UCSD-AML1 (cell line): ENCODE results near the gene CAMSAP2.

Source experiments
- DNase-seq: peaks from one replicate; lab custom pipeline; 2025; ENCODE audit not compliant: unreplicated experiment; lab: John Stamatoyannopoulos, UW

Gene CAMSAP2

DNA sequence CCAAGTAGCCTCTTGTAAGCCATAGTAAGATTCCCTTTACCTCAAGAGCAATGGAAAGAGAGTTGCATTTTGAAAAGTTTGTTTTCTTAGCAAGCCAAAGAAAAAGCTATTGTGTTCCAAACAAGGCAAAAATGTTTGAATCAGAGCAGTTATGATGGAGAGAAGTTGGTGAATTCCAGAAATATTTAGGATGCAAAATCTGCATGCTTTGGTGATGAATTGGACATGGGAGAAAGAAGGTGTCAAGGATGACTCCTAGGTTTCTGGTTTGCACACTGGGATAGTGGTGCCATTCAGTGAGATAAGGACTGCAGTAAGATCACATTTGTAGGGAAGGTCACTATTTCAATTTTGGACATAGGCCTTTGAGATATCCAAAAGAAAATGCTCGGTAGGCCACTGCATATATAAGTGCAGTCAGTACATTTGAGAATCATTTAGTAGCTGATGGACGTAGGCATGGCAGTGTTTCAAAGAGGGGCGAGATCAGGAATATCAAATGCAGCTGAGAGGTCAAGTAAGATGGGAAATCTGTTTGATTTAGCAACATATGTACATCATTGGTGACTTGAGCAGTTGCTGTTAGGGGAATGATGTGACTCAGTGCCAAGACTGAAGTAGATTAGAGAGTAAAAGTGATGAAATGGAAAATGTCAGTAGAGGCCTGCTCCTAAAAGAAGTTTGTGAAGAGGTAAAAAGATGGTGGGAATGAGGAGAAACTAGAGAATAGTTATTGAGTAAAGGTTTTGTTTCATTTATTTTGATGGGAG is 100.2 kb downstream of the CAMSAP2 start:
- DNase-seq, result no peak

- no peak for DNase-seq
These were observed 106.7 kb downstream of the CAMSAP2 start for GRCh38 chr1:200845360-200845759.

GRCh38 chr1:200846398-200846797 is 107.7 kb downstream of the CAMSAP2 start:
- no peak for DNase-seq

GRCh38 chr1:200849430-200849829 is 110.7 kb downstream of the CAMSAP2 start:
- DNase-seq, result no peak

DNA sequence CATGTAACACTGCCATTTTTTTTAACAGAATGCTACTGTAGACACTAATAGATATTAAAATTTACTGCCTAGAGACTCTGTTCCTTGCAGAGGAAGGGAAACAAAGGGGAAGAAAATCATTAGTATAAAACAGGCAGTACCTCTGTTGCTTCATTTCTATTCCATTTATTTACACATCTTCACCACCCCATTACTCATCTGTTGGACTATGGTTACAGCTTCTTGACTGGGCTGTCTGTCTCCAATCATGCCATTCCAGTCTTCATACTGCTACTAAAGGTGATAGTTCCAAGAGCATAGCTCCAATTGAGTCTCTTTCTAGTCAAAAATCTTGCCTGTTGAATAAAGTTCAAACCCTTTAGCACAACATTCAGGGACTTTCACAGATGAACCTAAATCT is 111.9 kb downstream of the CAMSAP2 start:
- no peak for DNase-seq

DNA sequence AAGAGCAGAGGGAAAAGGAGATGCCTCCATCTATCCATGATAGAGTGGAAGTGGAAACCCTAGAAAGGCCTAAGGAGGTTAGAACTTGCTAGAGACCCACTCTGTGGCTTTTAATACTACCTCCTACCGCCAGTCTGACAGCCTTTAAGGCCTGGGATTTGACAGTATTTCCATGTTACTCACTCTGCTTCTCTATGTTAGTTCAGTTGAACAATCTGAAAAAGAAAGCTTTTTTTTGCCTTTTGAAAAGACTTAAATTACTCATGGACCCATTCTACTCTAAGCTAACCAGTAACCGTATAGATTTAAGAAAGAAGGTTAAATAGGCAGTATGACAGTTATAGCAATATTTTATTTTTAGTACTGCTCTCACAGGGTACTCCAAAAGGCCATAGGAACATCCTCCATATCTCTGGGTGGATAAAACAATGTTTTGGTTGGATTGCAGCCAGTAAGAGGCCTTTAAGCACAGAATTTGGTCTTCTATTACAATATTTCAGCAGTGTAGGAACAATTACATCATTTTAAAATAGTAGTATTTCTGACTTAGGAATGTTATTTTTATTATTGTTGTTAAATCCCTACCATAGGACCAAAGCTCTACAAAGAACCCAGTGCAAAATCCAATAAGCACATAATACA is 118.1 kb downstream of the CAMSAP2 start:
- DNase-seq, result no peak

- no peak for DNase-seq
These were observed 119.1 kb downstream of the CAMSAP2 start for GRCh38 chr1:200857804-200858203.

GRCh38 chr1:200861937-200862647 is 123.4 kb downstream of the CAMSAP2 start:
- no peak for DNase-seq

DNA sequence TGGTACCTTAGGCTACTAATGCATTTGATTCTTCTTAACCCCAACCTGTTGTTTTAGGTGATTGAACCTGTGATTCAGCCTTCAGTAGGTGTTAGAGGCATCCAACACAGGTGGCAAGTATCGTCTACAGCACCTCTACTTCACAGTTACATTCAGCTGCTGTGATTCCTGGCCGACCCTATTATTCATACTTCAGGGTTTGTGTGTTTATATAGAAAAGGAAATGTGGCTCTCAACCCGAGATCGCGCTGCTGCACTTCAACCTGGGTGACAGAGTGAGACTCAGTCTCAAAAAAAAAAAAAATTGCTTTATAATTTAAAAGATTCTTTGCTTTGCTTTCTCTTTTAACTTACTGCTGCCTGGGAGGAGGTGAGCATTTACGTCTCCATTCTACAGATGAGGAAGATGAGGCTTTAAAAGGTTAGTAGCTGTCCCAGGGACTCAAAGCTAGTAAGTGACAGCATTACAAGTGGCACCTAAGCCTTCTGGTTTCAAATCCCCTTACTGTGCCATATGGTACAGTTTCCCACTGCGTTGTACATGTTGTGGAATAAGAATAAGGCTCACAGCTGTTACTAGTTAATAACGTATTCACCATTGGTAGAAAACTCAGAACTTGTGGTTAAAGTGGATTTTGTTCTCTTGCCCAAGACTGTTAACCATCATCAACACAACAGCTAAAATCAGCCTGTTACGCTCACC is 124.2 kb downstream of the CAMSAP2 start:
- no peak for DNase-seq

DNA sequence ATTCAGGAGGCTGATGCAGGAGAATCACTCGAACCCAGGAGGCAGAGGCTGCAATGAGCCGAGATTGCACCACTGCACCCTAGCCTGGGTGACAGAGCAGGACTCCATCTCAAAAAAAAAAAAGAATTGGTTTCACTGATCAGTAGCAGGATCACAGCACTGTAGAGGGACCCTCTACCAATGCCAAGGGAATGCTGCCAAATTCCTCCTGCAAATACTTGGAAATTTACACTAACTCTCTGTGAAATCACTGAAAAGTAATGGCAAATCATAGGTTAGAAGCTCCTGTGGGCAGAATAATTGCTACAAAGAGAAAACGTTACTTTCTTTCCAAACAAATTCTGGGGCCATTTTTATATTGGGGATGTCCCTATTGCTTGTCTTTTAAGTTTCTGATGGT is 127.4 kb downstream of the CAMSAP2 start:
- no peak for DNase-seq

DNA sequence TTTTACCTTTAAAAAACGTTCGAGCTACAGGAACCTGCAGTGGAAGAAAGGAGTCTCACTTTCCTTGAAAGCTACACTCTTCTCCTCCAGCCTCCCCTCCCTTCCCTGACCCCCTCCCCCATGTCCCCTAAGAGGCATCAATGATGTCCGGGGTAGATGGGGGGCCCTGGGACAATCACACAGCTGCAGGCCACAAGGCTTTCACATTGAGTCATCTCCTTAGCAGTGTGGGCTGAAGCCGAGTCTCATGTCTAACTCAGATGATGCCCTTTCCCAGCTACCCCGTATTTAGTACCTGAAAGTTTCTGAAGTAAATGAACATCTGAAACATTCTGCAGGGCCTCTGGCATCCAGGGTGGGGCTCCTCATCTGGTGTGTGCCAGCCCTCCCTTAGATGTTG is 127.8 kb downstream of the CAMSAP2 start:
- DNase-seq, result no peak

DNA sequence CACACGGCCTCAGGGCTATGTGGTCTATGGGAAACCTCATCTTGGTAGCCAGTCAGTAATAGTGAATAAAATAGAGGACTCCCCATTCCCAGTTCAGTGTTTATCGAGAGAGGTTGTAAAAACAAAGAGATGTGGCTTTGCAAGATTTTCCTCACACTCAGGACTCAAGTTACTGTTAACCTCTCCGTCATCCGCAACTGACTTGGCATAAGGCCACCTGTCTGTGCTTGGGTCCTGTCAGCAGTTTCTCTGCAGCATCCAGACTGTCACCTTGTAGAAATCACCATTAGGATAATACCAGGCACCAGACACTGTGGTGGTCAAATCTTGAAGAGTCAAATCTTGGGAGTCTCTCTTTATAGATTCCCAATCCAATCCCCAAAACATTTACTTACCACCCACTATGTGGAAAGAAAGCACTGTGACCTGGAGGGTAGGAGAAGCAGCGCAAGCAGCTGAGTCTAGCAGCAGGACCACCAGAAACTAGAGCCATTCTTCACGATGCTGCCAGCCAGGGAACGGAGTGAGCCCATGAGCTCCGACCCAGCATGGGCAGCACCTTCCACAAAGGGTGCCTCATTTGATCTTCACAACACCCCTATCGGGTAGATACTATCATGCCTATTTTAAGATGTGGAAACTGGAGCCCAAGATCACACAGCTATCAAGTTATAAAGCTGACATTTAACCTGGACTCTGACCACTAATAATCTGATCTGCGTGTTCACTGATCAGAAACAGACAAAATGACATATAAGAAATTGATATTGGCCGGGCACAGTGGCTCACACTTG is 128.5 kb downstream of the CAMSAP2 start:
- no peak for DNase-seq

DNA sequence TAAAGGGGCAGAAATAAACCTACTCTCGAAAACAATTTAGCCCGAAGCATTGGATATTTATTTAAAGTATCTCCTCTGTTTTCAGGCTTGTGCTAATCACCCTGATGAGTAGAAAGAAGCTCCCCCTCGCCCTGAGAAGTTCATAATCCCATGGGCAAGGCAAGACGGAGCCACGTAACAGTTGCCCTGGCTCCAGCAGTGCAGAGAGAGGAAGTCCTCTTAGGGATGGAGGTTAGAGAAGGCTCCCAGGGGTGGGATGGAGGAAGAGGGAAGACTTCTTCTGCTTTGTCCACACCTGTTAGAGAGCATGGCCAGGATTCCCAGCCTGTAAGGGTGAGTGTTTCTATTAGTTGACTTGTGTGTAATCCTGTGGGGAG is 130.7 kb downstream of the CAMSAP2 start:
- no peak for DNase-seq

DNA sequence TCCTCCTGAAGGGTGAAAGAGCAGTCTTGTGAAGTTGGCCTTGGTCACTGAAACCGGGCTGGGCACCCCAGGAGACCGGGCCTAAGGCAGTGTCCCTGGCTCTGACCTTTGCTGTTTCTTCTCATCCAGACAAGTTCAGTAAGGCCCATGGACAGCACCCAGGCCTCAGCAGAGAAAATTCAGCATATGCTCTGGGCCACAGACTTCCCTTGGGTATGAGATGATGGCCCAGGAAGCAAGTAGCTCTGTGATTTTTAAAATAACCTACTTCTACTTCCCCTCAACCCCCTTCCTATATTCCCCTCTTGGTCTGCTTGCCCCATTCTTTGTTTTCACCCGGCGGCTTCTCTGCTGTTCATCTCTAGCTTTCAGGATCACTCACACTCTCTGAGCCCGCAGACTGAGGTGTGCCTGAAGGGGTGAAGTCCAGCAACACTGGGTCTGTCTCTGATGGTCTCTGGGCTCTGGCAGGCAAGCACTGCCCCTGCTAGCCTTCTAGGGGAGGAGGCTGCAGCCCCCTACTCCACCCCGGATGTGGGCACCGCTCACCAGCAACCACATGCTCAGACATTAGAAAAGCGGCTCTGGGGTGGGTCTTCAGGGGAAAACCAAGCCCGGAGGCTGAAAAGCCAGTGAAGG is 131.2 kb downstream of the CAMSAP2 start:
- no peak for DNase-seq

DNA sequence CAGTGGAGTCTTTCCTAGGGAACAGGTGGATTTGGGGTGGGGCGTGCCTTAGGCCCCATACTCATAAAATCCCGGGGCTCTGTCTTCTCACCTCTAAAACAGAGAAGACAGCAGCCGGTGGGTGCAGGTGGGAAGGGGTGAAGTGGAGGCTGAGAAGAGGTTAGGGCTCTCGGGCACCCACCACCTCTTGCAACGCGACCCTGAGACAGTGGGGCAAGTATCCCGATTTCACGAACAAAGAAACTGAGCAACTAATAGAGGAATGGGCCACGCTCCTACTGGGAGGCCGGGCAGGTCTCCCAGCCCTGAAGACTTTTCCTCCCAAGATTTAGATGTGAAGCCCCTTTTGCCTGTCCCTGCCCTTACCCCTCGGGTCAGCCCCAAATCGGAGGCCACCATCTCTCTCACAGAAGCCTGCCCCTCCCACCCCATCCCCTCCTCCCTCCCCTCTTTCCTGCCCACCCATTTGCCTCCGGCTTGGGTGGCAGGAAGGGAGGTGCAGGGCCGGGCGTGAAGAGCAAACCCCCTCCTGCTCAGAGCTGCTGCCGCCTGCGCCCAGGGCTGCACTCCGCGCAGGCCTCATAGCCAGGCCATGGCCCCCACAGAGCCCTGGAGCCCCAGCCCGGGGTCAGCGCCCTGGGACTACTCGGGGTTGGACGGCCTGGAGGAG is 133.9 kb downstream of the CAMSAP2 start, which contains the start of gene GPR25:
GPR25 (plus strand) TSS at position 536 of the 670 bp plus-strand sequence; CDS start at position 593, 57 bp downstream.
- DNase-seq, result no peak

DNA sequence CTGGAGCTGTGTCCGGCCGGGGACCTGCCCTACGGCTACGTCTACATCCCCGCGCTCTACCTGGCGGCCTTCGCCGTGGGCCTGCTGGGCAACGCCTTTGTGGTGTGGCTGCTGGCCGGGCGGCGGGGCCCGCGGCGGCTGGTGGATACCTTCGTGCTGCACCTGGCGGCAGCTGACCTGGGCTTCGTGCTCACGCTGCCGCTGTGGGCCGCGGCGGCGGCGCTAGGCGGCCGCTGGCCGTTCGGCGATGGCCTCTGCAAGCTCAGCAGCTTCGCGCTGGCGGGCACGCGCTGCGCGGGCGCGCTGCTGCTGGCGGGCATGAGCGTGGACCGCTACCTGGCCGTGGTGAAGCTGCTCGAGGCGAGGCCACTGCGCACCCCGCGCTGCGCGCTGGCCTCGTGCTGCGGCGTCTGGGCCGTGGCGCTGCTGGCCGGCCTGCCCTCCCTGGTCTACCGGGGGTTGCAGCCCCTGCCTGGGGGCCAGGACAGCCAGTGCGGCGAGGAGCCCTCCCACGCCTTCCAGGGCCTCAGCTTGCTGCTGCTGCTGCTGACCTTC is 134.5 kb downstream of the CAMSAP2 start:
- DNase-seq, result no peak

- DNase-seq, result no peak
These were observed 135.1 kb downstream of the CAMSAP2 start for GRCh38 chr1:200873671-200874397.

DNA sequence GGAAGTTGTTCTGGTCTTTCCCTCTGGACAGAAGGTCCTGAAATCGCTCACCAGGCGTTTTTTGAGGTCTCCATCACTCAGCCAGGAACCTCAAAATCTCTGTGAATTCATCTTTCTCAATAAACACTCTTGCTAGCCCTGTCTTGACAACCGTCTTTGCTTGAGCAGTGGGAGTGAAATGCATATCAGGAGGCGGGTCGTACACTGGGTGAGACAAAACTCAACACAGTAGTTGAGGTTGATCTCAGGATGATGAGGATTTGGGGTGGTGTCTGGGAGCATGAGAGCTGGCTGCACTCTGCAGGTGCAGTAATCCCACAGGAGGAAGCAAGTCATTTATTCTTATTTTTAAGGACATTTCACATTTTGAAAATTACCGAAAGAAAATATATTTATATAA is 136.0 kb downstream of the CAMSAP2 start:
- no peak for DNase-seq

- no peak for DNase-seq
These were observed 136.7 kb downstream of the CAMSAP2 start for GRCh38 chr1:200875416-200875815.
